Measurements from ENCODE around the gene GTPBP4.
"Not testable (repeated sequence)": the region's sequence is repeated elsewhere in the genome, so short reads cannot be mapped to it uniquely, and the experiment has no call there.

Gene GTPBP4

DNA sequence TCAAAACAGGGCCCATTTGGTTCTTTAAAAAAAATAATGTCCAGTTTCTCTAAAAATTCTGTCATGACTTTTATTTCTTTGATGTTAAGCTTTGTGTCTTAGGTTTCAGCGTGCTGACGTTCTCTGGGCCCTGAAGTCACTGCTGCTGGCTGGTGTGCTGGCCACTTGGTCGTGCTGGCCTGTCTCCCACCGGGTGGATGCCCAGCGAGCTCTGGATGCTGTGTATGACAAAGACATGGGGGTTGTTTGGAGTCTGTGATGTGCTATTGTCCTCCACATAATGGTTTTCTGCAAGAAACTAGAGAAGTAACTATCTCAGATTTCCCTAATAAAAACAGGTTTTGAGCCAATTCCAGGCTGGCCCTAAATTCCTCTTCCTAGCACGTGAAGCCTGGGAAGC, 47.0 kb downstream of the GTPBP4 start:
- Histone ChIP-seq H3K4me1 (ENCODE audit: control insufficient read depth in 1 of 2, insufficient read depth in 2 of 2, low read length in 2 of 2) (no peaks in the 10 kb centered on the region), H3K4me3 (ENCODE audit: low read depth in 1 of 2, low read length in 2 of 2) (no peak overlapping the region), H3K27ac (ENCODE audit: low read length) (no peak overlapping the region), H3K9me3 (ENCODE audit: control insufficient read depth in 1 of 2, low read length in 2 of 2) (no peaks in the 10 kb centered on the region), H3K36me3 (ENCODE audit: control insufficient read depth in 1 of 2, insufficient read depth in 2 of 2, low read length in 2 of 2) (peaks cover 8 to 10% of the 10 kb centered on the region in 2 donors), H3K27me3 (ENCODE audit: low read depth, low read length) (no peaks in the 10 kb centered on the region)

DNA sequence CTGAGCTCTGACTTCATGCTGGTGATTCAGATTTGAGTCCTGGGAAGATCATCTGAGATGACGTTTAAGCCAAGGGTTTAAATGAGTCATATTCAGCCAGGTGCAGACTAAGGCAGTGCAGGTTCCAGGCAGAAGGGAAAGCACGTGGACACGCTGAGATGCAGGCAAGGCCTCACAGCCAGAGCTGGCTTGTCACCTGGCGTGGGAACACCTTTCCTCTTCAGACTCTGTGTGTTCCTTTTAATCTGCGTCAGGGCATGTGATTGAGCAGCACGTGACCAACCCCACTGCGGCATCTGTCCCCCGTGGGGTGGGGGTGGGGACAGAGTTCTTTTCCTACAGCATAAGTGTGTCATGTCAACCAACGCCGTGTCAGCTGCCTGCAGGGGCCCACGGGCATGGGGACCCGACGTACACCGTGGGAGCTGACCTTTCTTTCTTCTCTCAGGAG, 48.1 kb downstream of the GTPBP4 start:
- Histone ChIP-seq H3K27ac (ENCODE audit: low read length) (no peak overlapping the region), H3K36me3 (ENCODE audit: control insufficient read depth in 1 of 2, insufficient read depth in 2 of 2, low read length in 2 of 2) (peaks cover 12 to 17% of the 10 kb centered on the region in 2 donors)

DNA sequence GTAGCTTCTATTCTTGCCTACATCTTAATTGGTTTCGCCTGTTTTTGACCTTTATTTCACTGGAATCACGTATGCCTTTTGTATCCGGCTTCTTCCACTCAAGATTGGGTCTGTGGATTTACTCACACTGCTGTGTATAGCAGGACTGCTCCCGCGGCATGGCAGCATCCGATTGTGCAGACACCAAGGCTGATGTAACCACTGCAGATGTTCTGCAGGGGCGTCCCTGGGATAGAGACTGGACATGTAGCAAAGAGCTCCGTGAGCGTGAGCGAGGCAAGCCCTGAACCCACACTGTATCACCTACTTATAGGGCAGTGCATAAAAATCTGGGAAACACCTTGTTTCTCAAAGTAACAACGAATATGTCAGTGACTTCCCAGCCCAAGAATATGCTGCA, 48.9 kb downstream of the GTPBP4 start:
- H3K4me3 ChIP-seq (ENCODE audit: low read depth in 1 of 2, low read length in 2 of 2), result no peak overlapping the region
- no peaks in the 10 kb centered on the region for H3K9me3 ChIP-seq (ENCODE audit: control insufficient read depth in 1 of 2, low read length in 2 of 2)

More for the DNA sequence above, 48.1 kb downstream of the GTPBP4 start:
- Histone ChIP-seq H3K4me3 (ENCODE audit: low read depth in 1 of 2, low read length in 2 of 2) (no peak overlapping the region), H3K4me1 (ENCODE audit: control insufficient read depth in 1 of 2, insufficient read depth in 2 of 2, low read length in 2 of 2) (no peaks in the 10 kb centered on the region), H3K27me3 (ENCODE audit: low read depth, low read length) (no peaks in the 10 kb centered on the region), H3K9me3 (ENCODE audit: control insufficient read depth in 1 of 2, low read length in 2 of 2) (no peaks in the 10 kb centered on the region)

DNA sequence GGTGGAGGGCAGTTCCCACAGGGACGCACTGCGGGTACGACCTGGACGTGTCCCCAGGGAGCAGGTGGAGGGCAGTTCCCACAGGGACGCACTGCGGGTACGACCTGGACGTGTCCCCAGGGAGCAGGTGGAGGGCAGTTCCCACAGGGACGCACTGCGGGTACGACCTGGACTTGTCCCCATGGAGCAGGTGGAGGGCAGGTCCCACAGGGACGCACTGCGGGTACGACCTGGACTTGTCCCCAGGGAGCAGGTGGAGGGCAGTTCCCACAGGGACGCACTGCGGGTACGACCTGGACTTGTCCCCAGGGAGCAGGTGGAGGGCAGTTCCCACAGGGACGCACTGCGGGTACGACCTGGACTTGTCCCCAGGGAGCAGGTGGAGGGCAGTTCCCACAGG, 50.5 kb downstream of the GTPBP4 start:
- not testable (repeated sequence) for H3K27ac ChIP-seq (ENCODE audit: low read length); H3K27me3 ChIP-seq (ENCODE audit: low read depth, low read length); H3K4me1 ChIP-seq (ENCODE audit: control insufficient read depth in 1 of 2, insufficient read depth in 2 of 2, low read length in 2 of 2); H3K4me3 ChIP-seq (ENCODE audit: low read depth in 1 of 2, low read length in 2 of 2); H3K9me3 ChIP-seq (ENCODE audit: control insufficient read depth in 1 of 2, low read length in 2 of 2)
- peaks cover 21 to 23% of the 10 kb centered on the region in 2 donors for H3K36me3 ChIP-seq (ENCODE audit: control insufficient read depth in 1 of 2, insufficient read depth in 2 of 2, low read length in 2 of 2)

More for the DNA sequence above, 48.9 kb downstream of the GTPBP4 start:
- no peaks in the 10 kb centered on the region for H3K27me3 ChIP-seq (ENCODE audit: low read depth, low read length)
- peaks cover 12 to 21% of the 10 kb centered on the region in 2 donors for H3K36me3 ChIP-seq (ENCODE audit: control insufficient read depth in 1 of 2, insufficient read depth in 2 of 2, low read length in 2 of 2)
- H3K27ac ChIP-seq (ENCODE audit: low read length), result no peak overlapping the region
- H3K4me1 ChIP-seq (ENCODE audit: control insufficient read depth in 1 of 2, insufficient read depth in 2 of 2, low read length in 2 of 2), result no peaks in the 10 kb centered on the region

DNA sequence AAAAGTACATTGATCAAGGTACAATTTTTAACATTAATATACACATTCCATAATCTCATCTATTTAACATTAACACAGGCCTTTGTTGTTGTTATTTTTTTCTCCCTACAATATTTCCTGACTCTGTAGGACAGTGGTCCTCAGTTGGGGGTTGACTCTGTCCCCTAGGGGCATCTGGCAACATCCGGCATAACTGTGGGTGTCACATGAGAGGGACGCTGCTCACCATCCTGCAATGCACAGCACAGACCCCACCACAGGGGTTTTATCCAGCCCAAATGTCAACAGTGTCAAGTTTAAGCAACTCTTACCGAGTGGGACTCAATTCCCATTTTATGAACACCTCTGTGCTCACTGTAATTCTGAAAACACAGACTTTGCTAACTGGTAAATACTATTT, 51.9 kb downstream of the GTPBP4 start:
- no peak overlapping the region for H3K4me3 ChIP-seq (ENCODE audit: low read depth in 1 of 2, low read length in 2 of 2)
- H3K4me1 ChIP-seq (ENCODE audit: control insufficient read depth in 1 of 2, insufficient read depth in 2 of 2, low read length in 2 of 2), result no peaks in the 10 kb centered on the region
- peaks cover 21 to 23% of the 10 kb centered on the region in 2 donors for H3K36me3 ChIP-seq (ENCODE audit: control insufficient read depth in 1 of 2, insufficient read depth in 2 of 2, low read length in 2 of 2)
- no peaks in the 10 kb centered on the region for H3K9me3 ChIP-seq (ENCODE audit: control insufficient read depth in 1 of 2, low read length in 2 of 2)
- no peaks in the 10 kb centered on the region for H3K27me3 ChIP-seq (ENCODE audit: low read depth, low read length)
- no peak overlapping the region for H3K27ac ChIP-seq (ENCODE audit: low read length)

DNA sequence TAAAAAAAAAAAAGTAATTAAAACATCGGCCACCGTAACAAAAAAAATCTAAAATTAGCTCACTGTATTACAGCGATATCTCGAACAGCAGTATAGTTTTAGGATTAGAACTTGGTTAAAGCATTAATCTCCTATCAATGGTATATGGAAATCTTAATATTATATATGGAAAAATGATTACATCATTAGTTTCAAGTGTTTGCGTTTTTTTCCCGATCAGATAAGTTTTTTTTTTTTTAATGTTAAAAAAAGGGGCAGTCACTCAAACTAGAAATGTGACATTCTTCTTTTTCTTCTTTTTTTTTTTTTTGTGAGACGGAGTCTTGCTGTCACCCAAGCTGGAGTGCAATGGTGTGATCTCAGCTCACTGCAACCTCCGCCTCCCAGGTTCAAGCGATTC, 53.3 kb downstream of the GTPBP4 start:
- Histone ChIP-seq H3K9me3 (ENCODE audit: control insufficient read depth in 1 of 2, low read length in 2 of 2) (no peaks in the 10 kb centered on the region), H3K27ac (ENCODE audit: low read length) (no peak overlapping the region), H3K27me3 (ENCODE audit: low read depth, low read length) (no peaks in the 10 kb centered on the region), H3K4me1 (ENCODE audit: control insufficient read depth in 1 of 2, insufficient read depth in 2 of 2, low read length in 2 of 2) (no peaks in the 10 kb centered on the region), H3K36me3 (ENCODE audit: control insufficient read depth in 1 of 2, insufficient read depth in 2 of 2, low read length in 2 of 2) (peaks cover 21 to 23% of the 10 kb centered on the region in 2 donors), H3K4me3 (ENCODE audit: low read depth in 1 of 2, low read length in 2 of 2) (no peak overlapping the region)

DNA sequence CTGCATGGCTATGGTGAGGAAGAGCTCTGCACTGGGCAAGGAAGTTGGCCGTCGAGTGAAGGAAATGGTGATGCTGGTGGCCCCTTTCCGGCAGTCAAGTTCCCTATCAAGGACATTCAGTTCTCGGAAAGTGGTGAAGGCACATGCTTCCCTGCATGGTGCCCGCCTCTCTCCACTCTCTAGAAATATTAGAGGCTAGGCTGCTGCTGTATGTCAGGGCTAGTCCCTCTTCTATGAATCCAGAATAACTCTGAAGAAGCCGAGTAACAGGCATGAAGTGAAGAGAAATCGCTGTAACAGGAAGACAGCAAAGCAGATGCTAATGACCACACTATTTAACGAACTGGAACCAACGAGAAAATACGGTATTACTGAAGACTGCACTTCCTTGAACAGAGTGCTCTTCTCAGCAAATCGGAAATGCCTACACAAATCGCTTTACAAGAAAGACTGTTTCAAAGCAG, 55.3 kb downstream of the GTPBP4 start:
- Histone ChIP-seq H3K9me3 (ENCODE audit: control insufficient read depth in 1 of 2, low read length in 2 of 2) (no peaks in the 10 kb centered on the region), H3K4me3 (ENCODE audit: low read depth in 1 of 2, low read length in 2 of 2) (peak overlapping the region in 1 of 2 donors; percentile 22), H3K4me1 (ENCODE audit: control insufficient read depth in 1 of 2, insufficient read depth in 2 of 2, low read length in 2 of 2) (peaks cover 4 to 9% of the 10 kb centered on the region in 2 donors), H3K27me3 (ENCODE audit: low read depth, low read length) (no peaks in the 10 kb centered on the region), H3K36me3 (ENCODE audit: control insufficient read depth in 1 of 2, insufficient read depth in 2 of 2, low read length in 2 of 2) (peaks cover 16 to 18% of the 10 kb centered on the region in 2 donors), H3K27ac (ENCODE audit: low read length) (peak overlapping the region; percentile 80)

DNA sequence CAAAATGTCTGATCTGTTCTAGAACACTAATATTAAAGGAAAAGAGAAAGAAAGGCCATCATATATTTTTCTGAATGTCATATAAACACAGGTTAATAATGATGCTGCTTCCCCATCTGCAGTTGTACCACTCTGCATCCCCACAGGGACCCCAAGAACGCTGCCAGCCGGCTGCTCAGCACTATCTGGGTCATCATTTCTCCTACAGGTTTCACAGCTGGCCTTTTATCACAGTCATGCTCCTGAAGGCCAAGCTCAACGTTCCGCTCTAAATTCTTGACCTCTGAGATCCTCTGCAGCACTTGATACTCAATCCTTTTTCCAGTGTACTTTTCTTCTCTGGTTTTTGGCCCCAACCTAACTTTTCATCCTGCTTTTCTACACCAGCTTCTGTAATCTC, 55.9 kb downstream of the GTPBP4 start:
- Histone ChIP-seq H3K27ac (ENCODE audit: low read length) (peak overlapping the region; percentile 80), H3K36me3 (ENCODE audit: control insufficient read depth in 1 of 2, insufficient read depth in 2 of 2, low read length in 2 of 2) (peaks cover 16 to 17% of the 10 kb centered on the region in 2 donors), H3K4me3 (ENCODE audit: low read depth in 1 of 2, low read length in 2 of 2) (peak overlapping the region; percentile 10 to 22), H3K9me3 (ENCODE audit: control insufficient read depth in 1 of 2, low read length in 2 of 2) (no peaks in the 10 kb centered on the region), H3K4me1 (ENCODE audit: control insufficient read depth in 1 of 2, insufficient read depth in 2 of 2, low read length in 2 of 2) (peaks cover 4 to 9% of the 10 kb centered on the region in 2 donors), H3K27me3 (ENCODE audit: low read depth, low read length) (no peaks in the 10 kb centered on the region)

DNA sequence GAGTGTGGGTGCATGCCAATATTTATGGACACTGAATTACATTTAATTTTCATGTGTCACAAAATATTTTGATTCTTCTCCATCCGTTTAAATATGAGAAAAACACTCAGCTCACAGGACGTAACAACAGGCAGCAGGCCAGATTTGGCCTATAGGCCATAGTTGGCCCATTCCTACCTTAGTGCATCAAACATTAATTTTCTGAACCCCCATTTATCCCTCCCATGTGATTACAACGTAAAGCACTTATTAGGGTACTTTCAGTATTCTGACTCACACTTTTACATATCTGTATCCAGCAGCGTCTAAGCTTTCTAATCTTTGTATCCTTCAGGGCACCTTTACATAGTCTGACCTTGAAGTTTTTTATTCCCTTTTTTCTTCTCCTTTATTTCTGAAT, 56.7 kb downstream of the GTPBP4 start:
- Histone ChIP-seq H3K9me3 (ENCODE audit: control insufficient read depth in 1 of 2, low read length in 2 of 2) (no peaks in the 10 kb centered on the region), H3K27ac (ENCODE audit: low read length) (peak overlapping the region; percentile 80), H3K4me1 (ENCODE audit: control insufficient read depth in 1 of 2, insufficient read depth in 2 of 2, low read length in 2 of 2) (peaks cover 4 to 13% of the 10 kb centered on the region in 2 donors), H3K4me3 (ENCODE audit: low read depth in 1 of 2, low read length in 2 of 2) (no peak overlapping the region), H3K36me3 (ENCODE audit: control insufficient read depth in 1 of 2, insufficient read depth in 2 of 2, low read length in 2 of 2) (peaks cover 13 to 17% of the 10 kb centered on the region in 2 donors), H3K27me3 (ENCODE audit: low read depth, low read length) (no peaks in the 10 kb centered on the region)

DNA sequence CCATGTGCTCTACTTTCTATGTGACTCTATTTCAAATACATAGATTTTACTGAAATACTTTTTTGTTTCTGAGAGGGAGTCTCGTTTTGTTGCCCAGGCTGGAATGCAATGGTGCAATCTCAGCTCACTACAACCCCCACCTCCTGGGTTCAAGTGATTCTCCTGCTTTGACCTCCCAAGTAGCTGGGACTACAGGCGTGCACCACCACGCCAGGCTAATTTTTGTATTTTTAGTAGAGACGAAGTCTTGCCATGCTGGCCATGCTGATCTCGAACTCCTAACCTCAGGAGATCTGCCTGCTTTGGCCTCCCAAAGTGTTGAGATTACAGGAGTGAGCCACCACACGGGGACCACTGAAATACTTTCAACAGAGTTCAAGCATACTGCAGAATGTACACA, 57.2 kb downstream of the GTPBP4 start:
- peaks cover 9 to 13% of the 10 kb centered on the region in 2 donors for H3K36me3 ChIP-seq (ENCODE audit: control insufficient read depth in 1 of 2, insufficient read depth in 2 of 2, low read length in 2 of 2)
- H3K4me3 ChIP-seq (ENCODE audit: low read depth in 1 of 2, low read length in 2 of 2), result no peak overlapping the region
- no peak overlapping the region for H3K27ac ChIP-seq (ENCODE audit: low read length)

DNA sequence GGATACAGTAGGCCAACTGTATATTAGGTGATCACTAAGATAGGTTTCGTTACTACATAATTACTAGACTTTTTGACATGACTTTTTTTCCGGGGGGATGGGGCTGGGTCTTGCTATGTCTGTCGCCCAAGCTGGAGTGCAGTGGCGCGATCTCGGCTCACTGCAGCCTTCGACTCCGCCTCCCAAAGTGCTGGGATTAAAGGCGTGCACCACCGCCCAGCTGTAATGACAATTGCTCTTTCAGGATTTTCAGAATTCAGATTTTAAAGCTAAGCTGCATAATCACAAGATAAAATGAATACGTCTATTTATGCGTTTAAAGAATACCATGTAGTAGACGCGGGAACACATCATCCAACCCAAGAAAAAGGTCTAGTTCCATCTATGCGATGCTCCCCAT, 59.7 kb downstream of the GTPBP4 start:
- peaks cover 4 to 22% of the 10 kb centered on the region in 2 donors for H3K4me1 ChIP-seq (ENCODE audit: control insufficient read depth in 1 of 2, insufficient read depth in 2 of 2, low read length in 2 of 2)
- no peaks in the 10 kb centered on the region for H3K27me3 ChIP-seq (ENCODE audit: low read depth, low read length)
- no peaks in the 10 kb centered on the region for H3K9me3 ChIP-seq (ENCODE audit: control insufficient read depth in 1 of 2, low read length in 2 of 2)
- peak overlapping the region; percentile 80 to 87 for H3K4me3 ChIP-seq (ENCODE audit: low read depth in 1 of 2, low read length in 2 of 2)
- peak overlapping the region; percentile 94 for H3K27ac ChIP-seq (ENCODE audit: low read length)
- H3K36me3 ChIP-seq (ENCODE audit: control insufficient read depth in 1 of 2, insufficient read depth in 2 of 2, low read length in 2 of 2), result peaks cover 0 to 8% of the 10 kb centered on the region in 2 donors

More for the DNA sequence above, 57.2 kb downstream of the GTPBP4 start:
- Histone ChIP-seq H3K27me3 (ENCODE audit: low read depth, low read length) (no peaks in the 10 kb centered on the region), H3K9me3 (ENCODE audit: control insufficient read depth in 1 of 2, low read length in 2 of 2) (no peaks in the 10 kb centered on the region), H3K4me1 (ENCODE audit: control insufficient read depth in 1 of 2, insufficient read depth in 2 of 2, low read length in 2 of 2) (peaks cover 4 to 17% of the 10 kb centered on the region in 2 donors)

DNA sequence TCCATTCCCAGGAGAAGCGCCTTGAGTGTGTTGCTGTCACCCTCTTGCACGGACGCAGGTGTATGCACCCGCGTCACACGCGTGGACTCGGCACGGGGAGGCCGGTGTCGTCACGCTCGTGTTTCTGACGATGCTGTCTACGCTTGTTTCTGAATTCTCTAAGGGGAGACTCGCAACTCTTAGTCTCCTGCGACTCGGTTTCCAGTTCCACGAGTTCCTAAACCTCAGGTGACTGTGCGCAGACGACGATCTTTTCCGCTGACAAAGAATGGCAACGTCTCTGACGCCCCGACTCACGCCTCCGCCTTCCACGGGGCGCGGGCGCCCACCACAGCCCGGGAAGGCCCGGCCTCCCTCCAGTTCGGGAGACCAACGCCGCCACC, 60.1 kb downstream of the GTPBP4 start:
- peak overlapping the region; percentile 94 for H3K27ac ChIP-seq (ENCODE audit: low read length)
- H3K4me3 ChIP-seq (ENCODE audit: low read depth in 1 of 2, low read length in 2 of 2), result peak overlapping the region; percentile 80 to 87
- H3K27me3 ChIP-seq (ENCODE audit: low read depth, low read length), result no peaks in the 10 kb centered on the region
- H3K9me3 ChIP-seq (ENCODE audit: control insufficient read depth in 1 of 2, low read length in 2 of 2), result no peaks in the 10 kb centered on the region
- H3K36me3 ChIP-seq (ENCODE audit: control insufficient read depth in 1 of 2, insufficient read depth in 2 of 2, low read length in 2 of 2), result peaks cover 0 to 9% of the 10 kb centered on the region in 2 donors
- peaks cover 4 to 22% of the 10 kb centered on the region in 2 donors for H3K4me1 ChIP-seq (ENCODE audit: control insufficient read depth in 1 of 2, insufficient read depth in 2 of 2, low read length in 2 of 2)

All from muscle layer of duodenum (tissue), 2 donors.